Measurements from ENCODE around the gene UNCX. TPM values are rescaled to one million over a fixed set of nuclear protein-coding genes. Genes with fewer than 3 reads are reported as not detected.
"Not testable (repeated sequence)": the region's sequence is repeated elsewhere in the genome, so short reads cannot be mapped to it uniquely, and the experiment has no call there.

Gene UNCX
- total RNA-seq, 1 donor from 2014 or later, result not detected

GRCh38 chr7:1210321-1210978, 22.2 kb upstream of the UNCX start:
- H3K9me3 Mint-ChIP-seq (ENCODE audit: unreplicated experiment), result no peaks in the 10 kb centered on the region
- peaks cover 4% of the 10 kb centered on the region for H3K36me3 Mint-ChIP-seq (ENCODE audit: unreplicated experiment)
- H3K4me1 Mint-ChIP-seq (ENCODE audit: unreplicated experiment), result peaks cover 16% of the 10 kb centered on the region
- TF ChIP-seq CTCF (IDR thresholded peaks at IDR 0.05), result no peak
- peaks cover 55% of the 10 kb centered on the region for H3K27me3 Mint-ChIP-seq (ENCODE audit: unreplicated experiment)
- no peak overlapping the region for H3K27ac Mint-ChIP-seq (ENCODE audit: unreplicated experiment)
- no peak overlapping the region for H3K4me3 Mint-ChIP-seq (ENCODE audit: unreplicated experiment)
- no peak for DNase-seq (ENCODE audit: extremely low spot score, unreplicated experiment)

GRCh38 chr7:1210979-1211608, 21.6 kb upstream of the UNCX start:
- Mint-ChIP-seq H3K4me1 (ENCODE audit: unreplicated experiment) (peaks cover 16% of the 10 kb centered on the region), H3K9me3 (ENCODE audit: unreplicated experiment) (no peaks in the 10 kb centered on the region), H3K36me3 (ENCODE audit: unreplicated experiment) (peaks cover 4% of the 10 kb centered on the region), H3K27me3 (ENCODE audit: unreplicated experiment) (peaks cover 52% of the 10 kb centered on the region), H3K4me3 (ENCODE audit: unreplicated experiment) (no peak overlapping the region), H3K27ac (ENCODE audit: unreplicated experiment) (no peak overlapping the region)
- no peak for DNase-seq (ENCODE audit: extremely low spot score, unreplicated experiment)
- TF ChIP-seq CTCF (IDR thresholded peaks at IDR 0.05), result no peak

- Mint-ChIP-seq H3K9me3 (ENCODE audit: unreplicated experiment) (no peaks in the 10 kb centered on the region), H3K27me3 (ENCODE audit: unreplicated experiment) (peaks cover 51% of the 10 kb centered on the region), H3K4me3 (ENCODE audit: unreplicated experiment) (no peak overlapping the region), H3K27ac (ENCODE audit: unreplicated experiment) (no peak overlapping the region), H3K36me3 (ENCODE audit: unreplicated experiment) (peaks cover 4% of the 10 kb centered on the region), H3K4me1 (ENCODE audit: unreplicated experiment) (peaks cover 16% of the 10 kb centered on the region)
- DNase-seq (ENCODE audit: extremely low spot score, unreplicated experiment), result no peak
- TF ChIP-seq CTCF (IDR thresholded peaks at IDR 0.05), result no peak
Measured at GRCh38 chr7:1211611-1212010, 21.1 kb upstream of the UNCX start.

GRCh38 chr7:1212025-1212424, 20.6 kb upstream of the UNCX start:
- H3K4me3 Mint-ChIP-seq (ENCODE audit: unreplicated experiment); H3K36me3 Mint-ChIP-seq (ENCODE audit: unreplicated experiment); H3K9me3 Mint-ChIP-seq (ENCODE audit: unreplicated experiment); H3K27ac Mint-ChIP-seq (ENCODE audit: unreplicated experiment); DNase-seq (ENCODE audit: extremely low spot score, unreplicated experiment): not testable (repeated sequence)
- H3K27me3 Mint-ChIP-seq (ENCODE audit: unreplicated experiment), result peaks cover 54% of the 10 kb centered on the region
- H3K4me1 Mint-ChIP-seq (ENCODE audit: unreplicated experiment), result peaks cover 16% of the 10 kb centered on the region

- H3K36me3 Mint-ChIP-seq (ENCODE audit: unreplicated experiment), result peaks cover under 1% of the 10 kb centered on the region
- DNase-seq (ENCODE audit: extremely low spot score, unreplicated experiment), result no peak
- no peak overlapping the region for H3K4me3 Mint-ChIP-seq (ENCODE audit: unreplicated experiment)
- peaks cover 16% of the 10 kb centered on the region for H3K4me1 Mint-ChIP-seq (ENCODE audit: unreplicated experiment)
- no peak for TF ChIP-seq CTCF (IDR thresholded peaks at IDR 0.05)
- no peak overlapping the region for H3K27ac Mint-ChIP-seq (ENCODE audit: unreplicated experiment)
- no peaks in the 10 kb centered on the region for H3K9me3 Mint-ChIP-seq (ENCODE audit: unreplicated experiment)
- peaks cover 51% of the 10 kb centered on the region for H3K27me3 Mint-ChIP-seq (ENCODE audit: unreplicated experiment)
Measured at GRCh38 chr7:1214516-1214915, 18.2 kb upstream of the UNCX start.

All from osteocyte (in vitro differentiated cells).